ENCODE data around the gene OR4F6.

GRCh38 chr15:101820781-101821180, 17.5 kb downstream of the OR4F6 start:
- TF ChIP-seq CTCF (IDR thresholded peaks at IDR 0.05) (no peak), EZH2 (IDR thresholded peaks at IDR 0.05; ENCODE audit: borderline replicate concordance, insufficient read depth, low read depth, low read length, poor library complexity, severe bottlenecking) (no peak)

Data from B cell (primary cell).